ENCODE data around the gene BCL7C. TPM values are rescaled to one million over a fixed set of nuclear protein-coding genes. Genes with fewer than 3 reads are reported as not detected.

Gene BCL7C
- total RNA-seq, 1 donor from 2014 or later = 22.7 TPM

DNA sequence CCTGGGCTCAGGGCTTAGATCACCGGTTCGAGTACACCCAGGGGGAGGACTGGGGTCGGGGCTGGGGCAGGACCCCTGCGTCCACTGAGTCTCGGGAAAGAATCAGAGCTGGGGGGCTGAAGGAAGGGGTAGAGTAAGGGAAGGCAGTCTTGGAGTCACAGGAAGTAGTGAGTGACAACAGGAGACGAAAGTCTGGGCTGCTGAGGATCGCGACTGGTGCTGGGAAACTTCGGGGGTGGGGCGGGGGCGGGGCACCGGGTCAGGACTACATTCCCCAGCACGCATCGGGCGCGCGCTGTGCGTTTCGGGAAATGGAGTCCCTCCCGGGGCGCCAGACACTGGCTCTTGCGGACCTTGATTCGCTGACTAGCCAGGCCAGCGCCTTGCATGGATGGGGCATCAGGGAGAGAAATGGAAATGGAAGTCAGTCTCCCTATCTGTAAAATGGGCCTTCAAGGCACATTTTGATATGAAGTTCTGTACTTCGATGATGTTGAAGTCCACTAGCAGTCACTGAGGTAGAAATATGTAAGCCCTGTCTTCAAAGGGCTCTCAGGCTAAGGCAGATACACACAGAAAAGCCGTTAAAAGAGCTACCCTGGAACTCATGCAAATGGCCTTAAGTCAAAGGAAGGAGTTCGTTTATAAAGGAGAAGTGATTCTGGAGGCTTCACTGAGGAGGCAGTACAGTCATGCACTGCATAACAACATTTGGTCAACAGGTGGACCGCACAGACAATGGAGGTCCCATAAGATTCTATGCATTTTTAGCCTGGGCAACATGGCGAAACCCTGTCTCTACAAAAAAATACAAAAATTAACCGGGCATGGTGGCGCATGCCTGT lies 3.2 kb upstream of the BCL7C start:
- intact Hi-C loops (cut with micrococcal nuclease) = loop anchor here (1.0 kb wide), 1 partner anchor 25 kb away; no protein-coding TSS in a partner anchor

- intact Hi-C loops (cut with micrococcal nuclease) = no loop called here
Measured at GRCh38 chr16:30896261-30896888, 2.5 kb upstream of the BCL7C start, which contains the start of gene CTF1. Gene CTF1 (plus strand): TSS chr16:30896614. CDS start chr16:30896644, 30 bp downstream.

- intact Hi-C loops (cut with micrococcal nuclease) = no loop called here
Measured at GRCh38 chr16:30895627-30896260, 1.9 kb upstream of the BCL7C start.

DNA sequence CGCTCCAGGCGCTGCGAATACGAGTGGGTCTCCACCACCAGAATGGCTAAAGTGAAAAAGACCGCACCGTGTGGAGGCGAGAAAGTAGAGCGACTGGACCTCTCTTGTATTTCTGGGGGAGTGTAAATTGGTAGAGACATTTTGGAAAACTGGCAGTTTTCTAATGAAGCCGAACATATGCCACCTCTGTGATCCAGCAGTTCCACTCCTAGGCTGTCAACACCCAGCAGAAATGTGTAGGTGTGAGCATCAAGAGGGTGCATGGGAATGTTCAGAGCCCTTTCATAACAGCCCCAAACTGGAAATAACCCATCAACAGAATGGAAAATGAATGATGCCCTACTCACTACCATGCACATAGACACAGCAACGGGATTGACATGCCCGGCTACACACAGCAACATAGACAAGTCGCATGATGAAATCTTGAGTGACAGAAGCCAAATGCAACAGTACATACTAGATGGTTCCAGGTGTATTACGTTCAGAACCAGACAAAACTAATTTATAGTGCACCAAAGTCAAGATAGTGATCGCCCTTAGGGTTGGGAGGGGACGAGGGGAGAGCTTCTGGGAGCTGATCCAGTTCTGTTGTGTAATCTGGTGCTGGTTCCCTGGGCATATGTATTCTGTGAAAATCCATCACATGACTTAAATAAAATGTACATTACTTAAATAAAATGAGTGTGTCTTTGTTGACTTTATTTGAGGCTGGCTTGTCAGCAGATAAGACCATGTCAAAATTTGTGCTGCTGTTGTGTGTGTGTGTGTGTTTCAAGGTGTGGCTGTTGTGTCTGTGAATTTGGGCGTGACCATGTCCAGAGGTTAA lies 877 bp upstream of the BCL7C start:
- intact Hi-C loops (cut with micrococcal nuclease) = loop anchor here (5.0 kb wide), 1 partner anchor 48 kb away; no protein-coding TSS in a partner anchor

GRCh38 chr16:30893417-30893743 lies 497 bp downstream of the BCL7C start:
- intact Hi-C loops (cut with micrococcal nuclease) = loop anchor here (5.0 kb wide), 1 partner anchor 49 kb away; no protein-coding TSS in a partner anchor

- intact Hi-C loops (cut with micrococcal nuclease) = loop anchor here (5.0 kb wide), 1 partner anchor 49 kb away; no protein-coding TSS in a partner anchor
Measured at GRCh38 chr16:30892670-30893416, 1.0 kb downstream of the BCL7C start.

GRCh38 chr16:30891043-30891823 lies 2.6 kb downstream of the BCL7C start:
- intact Hi-C loops (cut with micrococcal nuclease) = loop anchor here (5.0 kb wide), 1 partner anchor 51 kb away; no protein-coding TSS in a partner anchor

DNA sequence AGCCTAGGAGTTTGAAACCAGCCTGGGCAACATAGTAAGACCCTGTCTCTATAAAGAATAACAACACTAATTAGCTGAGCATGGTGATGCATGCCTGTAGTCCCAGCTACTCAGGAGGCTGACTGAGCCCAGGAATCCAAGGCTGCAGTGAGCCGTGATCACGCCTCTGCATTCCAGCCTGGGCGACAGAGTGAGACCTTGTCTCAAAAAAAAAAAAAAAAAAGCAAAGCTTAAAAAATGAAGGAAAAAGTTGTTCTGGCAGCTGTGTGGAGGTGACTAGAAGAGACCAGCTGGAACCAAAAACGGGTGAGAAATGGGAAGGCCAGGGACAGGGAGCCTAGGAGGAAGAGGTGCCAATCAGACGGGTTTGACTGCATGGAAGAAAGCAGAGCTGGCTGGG lies 4.2 kb downstream of the BCL7C start:
- intact Hi-C loops (cut with micrococcal nuclease) = loop anchor here (5.0 kb wide), 1 partner anchor 53 kb away; no protein-coding TSS in a partner anchor

DNA sequence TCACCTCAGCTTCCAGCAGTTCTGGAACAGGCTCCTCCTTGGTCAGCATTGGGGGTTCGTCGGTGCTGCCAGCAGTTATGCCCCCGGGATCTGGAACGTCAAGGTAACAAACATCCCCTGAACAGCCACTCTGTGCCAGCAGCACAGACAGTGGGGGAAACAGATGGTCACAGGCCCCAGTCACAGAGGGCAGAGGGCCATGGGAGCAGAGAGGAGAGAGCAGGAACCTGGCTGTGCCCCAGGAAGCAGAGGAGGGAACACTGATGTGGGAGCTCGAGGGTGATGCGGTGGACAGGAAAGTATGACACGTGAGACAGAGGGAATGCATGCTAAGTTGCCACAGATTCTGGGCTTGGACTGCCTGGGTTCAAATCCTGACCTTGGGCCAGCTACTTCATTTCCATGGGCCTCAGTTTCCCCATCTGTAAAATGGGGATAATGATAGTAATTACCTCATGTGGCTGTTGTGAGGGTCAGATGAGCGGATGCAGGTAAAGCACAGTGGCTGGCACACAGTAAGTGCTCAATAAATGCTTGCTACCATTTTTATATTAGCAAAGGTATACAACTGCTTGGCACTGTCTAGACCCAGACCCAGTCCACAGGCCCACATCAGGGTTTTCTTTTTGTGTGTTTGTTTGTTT lies 4.9 kb downstream of the BCL7C start:
- intact Hi-C loops (cut with micrococcal nuclease) = no loop called here

- intact Hi-C loops (cut with micrococcal nuclease) = no loop called here
Measured at GRCh38 chr16:30887927-30888326, 6.0 kb downstream of the BCL7C start.

- intact Hi-C loops (cut with micrococcal nuclease) = no loop called here
Measured at GRCh38 chr16:30886145-30886544, 7.7 kb downstream of the BCL7C start.

DNA sequence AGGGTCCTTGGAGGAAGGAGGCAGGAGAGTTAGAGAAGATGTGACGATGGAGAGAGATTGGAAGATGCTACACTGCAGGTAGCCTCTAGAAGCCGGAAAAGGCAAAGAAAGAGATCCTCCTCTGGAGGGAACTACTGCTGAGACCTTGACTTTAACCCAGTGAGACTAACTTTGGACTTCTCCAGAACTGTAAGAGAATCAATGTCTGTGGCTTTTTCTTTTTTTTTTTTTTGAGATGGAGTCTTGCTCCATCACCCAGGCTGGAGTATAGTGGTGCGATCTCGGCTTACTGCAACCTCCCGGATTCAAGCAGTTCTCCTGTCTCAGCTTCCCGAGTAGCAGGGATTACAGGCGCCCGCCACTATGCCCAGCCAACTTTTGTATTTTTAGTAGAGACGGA lies 8.7 kb downstream of the BCL7C start:
- intact Hi-C loops (cut with micrococcal nuclease) = no loop called here

DNA sequence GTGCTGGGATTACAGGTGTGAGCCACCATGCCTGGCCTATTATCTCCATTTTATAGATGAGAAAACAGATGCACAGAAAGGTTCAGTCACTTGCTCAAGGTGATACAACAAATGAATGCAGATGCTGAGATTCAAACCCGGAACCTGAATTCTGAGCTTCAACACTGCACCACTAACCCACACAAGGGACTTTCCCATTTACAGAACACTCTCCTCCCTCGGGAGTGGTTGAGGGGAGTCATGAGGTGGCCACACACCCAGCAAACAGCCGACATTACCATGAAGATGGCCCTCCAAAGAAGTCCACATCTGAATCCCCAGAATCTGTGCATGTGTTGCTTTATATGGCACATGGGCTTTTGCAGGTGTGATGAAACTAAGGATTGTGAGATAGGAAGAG lies 9.1 kb downstream of the BCL7C start:
- intact Hi-C loops (cut with micrococcal nuclease) = no loop called here

- intact Hi-C loops (cut with micrococcal nuclease) = no loop called here
Measured at GRCh38 chr16:30882429-30883310, 11.2 kb downstream of the BCL7C start.

GRCh38 chr16:30876867-30877266 lies 17.0 kb downstream of the BCL7C start:
- intact Hi-C loops (cut with micrococcal nuclease) = loop anchor here (5.0 kb wide), 1 partner anchor 220 kb away; the partner anchor contains the start of gene FBRS

- intact Hi-C loops (cut with micrococcal nuclease) = loop anchor here (1.0 to 5.0 kb wide), 5 partner anchors 25 to 219 kb away; partner anchors contain the start of genes FBRS and SRCAP
Measured at GRCh38 chr16:30875871-30876801, 17.7 kb downstream of the BCL7C start.

All from T-helper 2 cell treated with Interferon-gamma antibody and Interleukin-4, amounts not matched to agents 100 ng/mL and 5 ng/mL, for 36 hours (primary cell).